NB4 (cell line): Measurements from ENCODE around the gene STARD7.
"Not testable (repeated sequence)": the region's sequence is repeated elsewhere in the genome, so short reads cannot be mapped to it uniquely, and the experiment has no call there.

Experiments used
- DNase-seq: peaks from one replicate; pipeline ENCODE4 v3.0.0; 2010; ENCODE audit warnings: low read depth
- H3K4me3 ChIP-seq: one replicate; pipeline ENCODE4 v1.5.1; 2011; ENCODE audit warnings: mild to moderate bottlenecking, low read depth, low read length, moderate library complexity
- CTCF ChIP-seq: IDR thresholded peaks from one replicate; pipeline ENCODE4 v1.5.1; 2012; ENCODE audit warnings: low read depth, low read length
- MYC ChIP-seq: IDR thresholded peaks from 2 replicates; pipeline ENCODE4 v1.6.1; 2011; ENCODE audit warnings: low read depth, low read length
- POLR2A ChIP-seq: IDR thresholded peaks from 2 replicates; pipeline ENCODE4 v1.6.1; 2011; ENCODE audit warnings: mild to moderate bottlenecking; ENCODE audit not compliant: insufficient read length; ENCODE audit errors: extremely low read depth
- TF ChIP-seq, protein P1 (sequence below): IDR thresholded peaks from 2 replicates; pipeline ENCODE4 v1.6.1; 2011; ENCODE audit warnings: low read depth, low read length

STARD7 gene, protein sequence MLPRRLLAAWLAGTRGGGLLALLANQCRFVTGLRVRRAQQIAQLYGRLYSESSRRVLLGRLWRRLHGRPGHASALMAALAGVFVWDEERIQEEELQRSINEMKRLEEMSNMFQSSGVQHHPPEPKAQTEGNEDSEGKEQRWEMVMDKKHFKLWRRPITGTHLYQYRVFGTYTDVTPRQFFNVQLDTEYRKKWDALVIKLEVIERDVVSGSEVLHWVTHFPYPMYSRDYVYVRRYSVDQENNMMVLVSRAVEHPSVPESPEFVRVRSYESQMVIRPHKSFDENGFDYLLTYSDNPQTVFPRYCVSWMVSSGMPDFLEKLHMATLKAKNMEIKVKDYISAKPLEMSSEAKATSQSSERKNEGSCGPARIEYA

GRCh38 chr2:96208143-96209010, at the start of gene STARD7:
Gene STARD7, minus strand, starts transcription at chr2:96208827. Its CDS starts 393 bp downstream, at chr2:96208434.
- DNase-seq: peak; percentile 100
- peak within 1 kb of the TSS; percentile 82 for H3K4me3 ChIP-seq
- TF ChIP-seq CTCF (no peak), MYC (peak; percentile 98), POLR2A (peak; percentile 92)
- TF ChIP-seq, protein P1, sequence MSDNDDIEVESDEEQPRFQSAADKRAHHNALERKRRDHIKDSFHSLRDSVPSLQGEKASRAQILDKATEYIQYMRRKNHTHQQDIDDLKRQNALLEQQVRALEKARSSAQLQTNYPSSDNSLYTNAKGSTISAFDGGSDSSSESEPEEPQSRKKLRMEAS: peak; percentile 84

DNA sequence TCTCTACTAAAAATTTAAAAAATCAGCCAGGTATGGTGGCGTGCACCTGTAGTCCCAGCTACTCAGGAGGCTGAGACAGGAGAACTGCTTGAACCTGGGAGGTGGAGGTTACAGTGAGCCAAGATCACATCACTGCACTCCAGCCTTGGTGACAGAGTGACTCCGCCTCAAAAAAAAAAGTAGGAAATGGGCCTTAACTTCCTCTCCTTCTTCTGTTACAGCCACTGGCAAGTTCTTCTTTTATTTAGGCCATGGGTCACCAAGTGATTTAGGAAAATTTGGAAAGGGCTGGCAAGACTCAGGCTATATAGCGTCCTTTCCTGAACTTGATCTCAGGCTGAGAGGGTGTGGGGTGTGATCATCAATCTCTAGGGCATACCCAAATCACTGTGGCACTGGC, 49.1 kb upstream of the STARD7 start:
- not testable (repeated sequence) for H3K4me3 ChIP-seq
- peak; percentile 59 for DNase-seq

DNA sequence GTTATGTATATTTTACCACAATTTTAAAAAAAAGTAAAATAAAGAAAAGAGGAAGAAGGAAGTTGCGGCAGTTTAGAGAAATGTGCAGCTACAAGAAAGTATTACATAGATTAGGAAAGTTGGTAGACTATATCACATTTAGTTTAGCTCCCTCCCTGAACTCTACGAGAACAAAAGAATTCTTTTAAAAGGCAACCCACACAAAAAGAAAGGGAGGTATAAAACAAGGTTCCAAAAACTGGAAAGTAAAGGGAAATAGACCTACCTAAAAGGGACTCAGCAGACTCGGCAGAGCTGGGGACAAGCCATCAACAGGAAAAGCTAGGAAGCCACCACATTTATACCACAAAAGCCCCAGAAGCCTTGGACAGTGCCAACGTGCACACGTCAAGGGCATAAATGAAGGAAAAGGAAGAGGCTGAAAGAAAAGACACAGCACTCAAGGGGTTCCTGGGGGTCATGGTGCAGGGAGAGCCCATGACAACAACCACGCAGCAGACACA, 48.0 kb upstream of the STARD7 start:
- peak overlapping the region; percentile 22 for H3K4me3 ChIP-seq
- TF ChIP-seq MYC (no peak), CTCF (no peak), POLR2A (no peak)
- TF ChIP-seq, protein P1: no peak
- DNase-seq: peak; percentile 67

- DNase-seq: no peak
- TF ChIP-seq CTCF: no peak
- TF ChIP-seq POLR2A: no peak
- no peak for TF ChIP-seq MYC
- TF ChIP-seq, protein P1: no peak
- H3K4me3 ChIP-seq: no peak overlapping the region
Measured at GRCh38 chr2:96254571-96254970, 45.9 kb upstream of the STARD7 start.

GRCh38 chr2:96253006-96253405, 44.4 kb upstream of the STARD7 start:
- DNase-seq: no peak
- H3K4me3 ChIP-seq: no peak overlapping the region
- TF ChIP-seq, protein P1: no peak
- TF ChIP-seq MYC (no peak), POLR2A (no peak), CTCF (no peak)

GRCh38 chr2:96252526-96252925, 43.9 kb upstream of the STARD7 start:
- TF ChIP-seq, protein P1: no peak
- TF ChIP-seq POLR2A (no peak), MYC (no peak), CTCF (no peak)
- no peak for DNase-seq
- H3K4me3 ChIP-seq: no peak overlapping the region
